Left renal cortex interstitium (tissue), 4 donors: ENCODE results near the gene SDK1. TPM values are rescaled to one million over a fixed set of nuclear protein-coding genes. Genes with fewer than 3 reads are reported as not detected.

Experiments used
- DNase-seq, 4 donors: peaks; one replicate each; pipeline ENCODE4 v3.0.0-alpha.2; 2013; ENCODE audit warnings: low read depth in 4 of 4, low spot score in 2 of 4, missing footprints in 1 of 4
- polyA plus RNA-seq, 4 donors: library from polyadenylated mRNA; unstranded; fragments of 120-200 nt; gene quantifications; one replicate each; pipeline ENCODE4 v1.2.1, GENCODE V29; 2013; ENCODE audit not compliant: insufficient read length in 4 of 4

Gene SDK1
- polyA plus RNA-seq, 4 donors: 5.1 to 10.2 (median 6.9) TPM

GRCh38 chr7:4021413-4021812, 720.4 kb downstream of the SDK1 start:
- no peak for DNase-seq

DNA sequence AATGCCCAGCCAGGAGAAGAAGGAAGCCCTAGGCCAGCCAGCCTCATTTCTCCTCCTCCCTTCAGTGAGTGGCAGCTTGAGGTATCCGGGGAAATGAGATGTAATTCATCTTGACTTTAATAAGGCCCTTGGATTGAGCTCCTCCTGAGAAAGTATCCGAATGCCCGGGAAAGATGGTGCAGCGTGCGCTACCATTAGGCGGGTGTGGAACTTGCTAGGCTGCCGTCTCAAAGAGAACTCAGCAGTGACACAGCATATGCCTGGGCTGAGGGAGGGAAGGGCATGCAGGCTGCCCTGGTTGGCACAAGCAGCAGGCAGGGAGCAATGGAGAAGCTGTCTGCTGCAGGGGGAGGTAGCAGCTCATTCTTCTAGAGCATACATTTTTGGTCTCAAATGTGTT, 721.2 kb downstream of the SDK1 start:
- no peak for DNase-seq

DNA sequence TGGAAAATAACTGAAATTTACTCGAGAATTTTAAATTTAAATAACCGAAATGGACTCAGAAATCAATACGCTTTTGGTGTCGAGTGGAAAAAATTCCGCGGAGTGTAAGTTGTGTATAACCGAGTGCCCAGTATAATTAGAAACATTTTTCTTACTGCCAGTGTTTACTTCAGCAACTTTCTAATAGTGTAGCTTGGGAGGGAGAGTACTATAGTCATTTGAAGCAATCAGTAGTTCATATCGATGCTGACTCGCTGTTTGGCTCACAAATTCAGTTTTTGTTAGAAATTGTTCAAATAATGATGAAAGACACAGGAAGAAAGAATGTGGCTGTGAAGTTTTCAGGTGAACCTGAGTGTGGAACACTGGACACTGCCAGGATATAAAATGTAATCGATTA, 722.5 kb downstream of the SDK1 start:
- DNase-seq: no peak

DNA sequence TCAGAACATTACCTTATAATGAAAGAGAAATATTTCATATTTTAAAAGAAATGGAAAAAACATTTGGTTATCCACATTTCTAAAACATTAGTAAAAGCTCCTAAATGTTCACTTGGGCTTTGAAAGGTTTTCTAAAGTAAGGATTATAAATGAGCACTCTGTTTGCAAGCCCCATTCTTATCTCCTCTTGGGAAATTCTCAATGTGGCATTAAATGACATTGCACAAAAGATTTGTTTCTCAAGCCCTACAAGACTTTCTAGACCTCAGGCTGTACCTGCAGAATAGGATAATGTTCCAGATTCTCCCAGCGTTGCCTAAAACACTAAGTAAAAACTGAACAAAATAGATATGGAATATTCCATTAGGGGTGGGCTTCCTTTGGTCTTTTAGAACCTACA, 723.1 kb downstream of the SDK1 start:
- no peak for DNase-seq

- no peak for DNase-seq
Observed at GRCh38 chr7:4024806-4025205, 723.8 kb downstream of the SDK1 start.

DNA sequence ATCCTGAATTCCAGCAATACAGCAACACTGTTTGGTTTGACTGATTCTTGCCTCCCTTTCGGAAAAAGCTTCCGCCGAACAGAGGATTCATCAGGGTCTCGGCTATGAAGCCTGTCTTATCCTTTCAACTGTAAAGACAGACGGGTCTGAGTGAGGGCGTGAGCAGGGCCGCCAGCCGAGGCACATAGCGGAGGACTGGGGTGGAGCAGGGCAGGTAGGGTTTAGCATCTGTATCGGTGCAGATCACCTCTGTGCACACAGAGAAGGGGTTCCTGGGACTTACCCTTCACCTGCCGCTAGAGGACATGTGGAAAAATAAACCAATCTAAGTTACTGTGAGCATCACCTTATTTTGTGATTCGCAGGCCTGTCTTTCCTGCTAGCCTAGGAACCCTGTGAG, 724.2 kb downstream of the SDK1 start:
- no peak for DNase-seq

- DNase-seq: no peak
Observed at GRCh38 chr7:4025694-4026615, 724.9 kb downstream of the SDK1 start.

GRCh38 chr7:4026941-4027486, 726.0 kb downstream of the SDK1 start:
- DNase-seq: no peak

DNA sequence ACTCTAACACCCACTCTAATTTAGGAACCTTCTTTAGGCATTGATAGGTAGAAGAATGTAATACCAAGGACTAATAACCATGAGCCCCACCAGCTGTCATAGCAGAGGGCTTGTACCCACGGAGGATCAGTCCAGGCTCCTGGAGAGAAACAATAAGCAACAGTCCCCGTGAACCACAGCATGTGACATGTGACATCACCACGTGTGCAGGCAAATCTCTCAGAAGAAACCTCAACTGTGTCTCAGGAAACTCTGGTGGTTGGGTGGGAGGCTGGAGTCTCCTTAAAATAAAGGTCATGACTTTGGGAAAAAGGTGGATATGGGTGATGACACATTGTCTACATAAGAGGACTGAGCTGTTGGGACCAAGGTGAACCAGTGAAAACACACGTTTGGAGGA, 727.2 kb downstream of the SDK1 start:
- DNase-seq: no peak

GRCh38 chr7:4029941-4030340, 728.9 kb downstream of the SDK1 start:
- no peak for DNase-seq

DNA sequence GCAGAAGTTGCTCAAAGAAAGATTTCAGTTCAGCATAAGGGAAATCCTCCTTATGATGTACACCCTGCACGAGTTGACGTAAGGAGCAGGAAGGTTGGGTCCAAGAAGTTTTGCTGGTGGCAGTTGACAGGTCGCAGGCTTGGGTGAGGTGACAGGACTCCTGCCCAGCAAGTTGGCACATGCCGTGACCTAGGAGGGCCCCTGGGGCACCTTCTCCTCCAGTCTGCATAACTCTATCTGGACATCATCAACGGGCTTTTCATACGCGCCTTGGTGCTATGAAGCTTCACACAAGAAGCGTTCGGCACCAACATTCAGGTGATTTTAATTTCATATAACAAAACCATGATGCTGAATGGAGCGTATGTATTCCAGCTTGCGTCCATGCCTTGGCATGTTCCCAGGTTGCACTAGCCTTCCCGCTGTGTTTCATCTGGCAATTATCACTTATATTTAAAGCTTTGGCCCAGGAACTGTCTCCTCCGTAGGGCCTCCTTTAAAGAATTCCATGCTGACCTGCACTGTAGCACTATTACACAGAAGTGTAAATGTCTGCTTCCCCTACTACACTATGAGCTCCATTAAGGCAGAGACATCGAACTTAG, 729.4 kb downstream of the SDK1 start:
- DNase-seq: no peak

- no peak for DNase-seq
Observed at GRCh38 chr7:4033996-4034395, 732.9 kb downstream of the SDK1 start.

GRCh38 chr7:4037308-4037707, 736.3 kb downstream of the SDK1 start:
- no peak for DNase-seq

- DNase-seq: no peak
Observed at GRCh38 chr7:4037877-4038276, 736.8 kb downstream of the SDK1 start.

- DNase-seq: no peak
Observed at GRCh38 chr7:4040109-4040928, 739.3 kb downstream of the SDK1 start.

DNA sequence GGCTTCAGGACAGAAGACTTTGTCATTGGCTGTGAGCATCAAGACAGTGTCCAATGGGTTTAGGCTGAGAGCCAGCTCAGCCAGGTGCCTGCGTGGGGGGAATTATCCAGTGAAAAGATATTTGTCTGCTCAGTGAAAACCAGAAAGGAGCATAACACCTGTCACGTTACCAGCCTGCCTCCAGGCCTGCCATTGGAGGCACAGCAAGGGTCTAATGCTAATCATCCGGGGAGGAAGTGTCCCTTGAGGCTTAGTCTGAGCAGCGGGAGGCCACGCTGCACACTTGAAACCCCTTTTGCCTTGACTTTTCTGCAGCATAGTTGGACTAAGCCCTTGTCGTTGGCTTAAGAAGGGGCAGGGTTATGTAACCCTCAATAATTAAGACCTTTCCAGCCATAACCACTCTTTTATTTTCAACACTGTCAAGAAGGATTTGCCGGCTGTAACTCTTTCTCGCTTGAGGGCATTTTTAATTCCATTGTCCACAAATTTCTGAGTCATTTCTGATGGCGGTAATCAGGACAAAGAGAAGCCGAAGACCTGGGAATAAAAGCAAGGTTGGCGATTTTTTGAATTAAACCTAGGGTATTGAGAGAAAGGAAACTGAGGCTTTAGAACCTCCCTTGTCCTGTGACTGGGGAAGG, 741.5 kb downstream of the SDK1 start:
- DNase-seq: no peak

DNA sequence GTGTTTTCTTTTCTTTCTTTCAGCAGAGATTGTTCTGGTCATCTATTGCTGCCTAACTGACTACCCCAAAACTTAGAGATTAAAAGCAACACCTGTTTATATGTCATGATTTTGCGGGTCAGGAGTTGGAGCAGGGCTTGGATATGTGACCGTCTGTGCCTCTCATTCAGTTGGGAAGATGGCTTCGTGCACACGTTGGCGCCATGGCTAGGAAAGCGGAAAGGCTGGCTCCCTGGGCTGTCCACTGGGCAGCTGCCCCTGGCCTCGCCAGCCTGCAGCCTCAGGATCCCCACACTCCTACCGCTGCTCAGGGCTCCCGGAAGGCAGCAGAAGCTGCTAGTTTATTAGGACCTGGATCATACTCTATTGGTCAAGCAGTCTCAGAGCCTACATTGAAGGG, 742.9 kb downstream of the SDK1 start:
- no peak for DNase-seq

GRCh38 chr7:4045450-4045849, 744.4 kb downstream of the SDK1 start:
- no peak for DNase-seq

GRCh38 chr7:4045975-4046374, 744.9 kb downstream of the SDK1 start:
- no peak for DNase-seq

- no peak for DNase-seq
Observed at GRCh38 chr7:4048336-4048735, 747.3 kb downstream of the SDK1 start.

- DNase-seq: no peak
Observed at GRCh38 chr7:4049202-4049601, 748.1 kb downstream of the SDK1 start.
